Fibroblast of lung (primary cell): Measurements from ENCODE around the gene SMG6. TPM values are rescaled to one million over a fixed set of nuclear protein-coding genes. Genes with fewer than 3 reads are reported as not detected.
"Not testable (repeated sequence)": the region's sequence is repeated elsewhere in the genome, so short reads cannot be mapped to it uniquely, and the experiment has no call there.

Source experiments
- DNase-seq, 2 donors: peaks; one replicate each; pipeline versions ENCODE4 v3.0.0 to v3.0.0-alpha.2; 2010; ENCODE audit warnings: low read depth in 2 of 2
- H2AFZ ChIP-seq: 2 replicates; pipeline ENCODE4 v1.5.1; 2012; ENCODE audit warnings: low read length, control low read depth, inconsistent platforms
- H3K27ac ChIP-seq: 2 replicates; pipeline ENCODE4 v1.5.1; 2011; ENCODE audit warnings: low read length, control low read depth; ENCODE audit not compliant: insufficient read depth
- H3K27me3 ChIP-seq: 2 replicates; pipeline ENCODE4 v1.5.1; 2011; ENCODE audit warnings: mild to moderate bottlenecking, low read length; ENCODE audit not compliant: control insufficient read depth, insufficient read depth
- H3K36me3 ChIP-seq: 2 replicates; pipeline ENCODE4 v1.5.1; 2011; ENCODE audit warnings: low read length; ENCODE audit not compliant: control insufficient read depth, insufficient read depth
- H3K4me1 ChIP-seq: 2 replicates; pipeline ENCODE4 v1.5.1; 2011; ENCODE audit warnings: low read length; ENCODE audit not compliant: control insufficient read depth, insufficient read depth; ENCODE audit errors: extremely low read depth
- H3K4me2 ChIP-seq: 2 replicates; pipeline ENCODE4 v1.5.1; 2011; ENCODE audit warnings: low read length, control low read depth; ENCODE audit not compliant: insufficient read depth; ENCODE audit errors: extremely low read depth
- H3K4me3 ChIP-seq, 4 experiments: fragments of 200-600 bp in 1 of 4; sonication (generic) in 1 of 4; replicated peaks in 1 of 4; 2 replicates each; pipeline ENCODE4 v1.5.1; 2011 to 2016; ENCODE audit warnings: low read length in 4 of 4, low read depth in 3 of 4, mild to moderate bottlenecking in 3 of 4, control low read depth in 2 of 4, inconsistent platforms in 1 of 4, mixed read lengths in 1 of 4; ENCODE audit not compliant: insufficient read depth in 1 of 4; ENCODE audit errors: control extremely low read depth in 1 of 4
- H3K79me2 ChIP-seq: 2 replicates; pipeline ENCODE4 v1.5.1; 2012; ENCODE audit warnings: mild to moderate bottlenecking, low read length, inconsistent platforms; ENCODE audit not compliant: control insufficient read depth, insufficient read depth
- H3K9ac ChIP-seq: 2 replicates; pipeline ENCODE4 v1.5.1; 2011; ENCODE audit warnings: mild to moderate bottlenecking, low read length, control low read depth; ENCODE audit not compliant: insufficient read depth
- H3K9me3 ChIP-seq: 2 replicates; pipeline ENCODE4 v1.5.1; 2012; ENCODE audit warnings: low read depth, low read length; ENCODE audit not compliant: control insufficient read depth, insufficient read depth
- H4K20me1 ChIP-seq: 2 replicates; pipeline ENCODE4 v1.5.1; 2011; ENCODE audit warnings: low read length; ENCODE audit not compliant: control insufficient read depth, insufficient read depth; ENCODE audit errors: extremely low read depth
- EZH2 ChIP-seq: IDR thresholded peaks from 2 replicates; pipeline ENCODE4 v1.5.1; 2012; ENCODE audit warnings: low read length, control low read depth, mild to moderate bottlenecking; ENCODE audit errors: missing control alignments
- polyA plus RNA-seq, 2 donors: library from polyadenylated mRNA; depleted of rRNA in 1 of 2; stranded (reverse) in 1 of 2; unstranded in 1 of 2; fragments of >200 nt; gene quantifications; 2 replicates each; pipeline ENCODE4 v1.2.1, GENCODE V29; 2011 to 2012; ENCODE audit warnings: missing spikeins in 1 of 2
- total RNA-seq: library from RNA; depleted of rRNA; stranded (reverse); fragments of >200 nt; gene quantifications from 2 replicates; pipeline ENCODE4 v1.2.1, GENCODE V29; 2014
- TF ChIP-seq, protein P1 (sequence below), 2 donors: IDR thresholded peaks in 1 of 2; conservative IDR thresholded peaks in 1 of 2; 1 replicate in 1 of 2; 2 replicates in 1 of 2; pipeline ENCODE4 v1.5.1; 2011 to 2012; ENCODE audit warnings: low read length in 2 of 2, control low read depth in 1 of 2, inconsistent platforms in 1 of 2, low read depth in 1 of 2, mild to moderate bottlenecking in 1 of 2

SMG6 gene
- total and polyA plus RNA-seq, 2 donors (not counting 1 experiment from before 2014, with no cell fraction given): 14.7 to 29.9 TPM

GRCh38 chr17:2266865-2267228 is 36.7 kb downstream of the SMG6 start:
- no peaks in the 10 kb centered on the region for H3K27me3 ChIP-seq
- peaks cover 12% of the 10 kb centered on the region for H3K4me1 ChIP-seq
- H3K9me3 ChIP-seq: no peaks in the 10 kb centered on the region
- no peaks in the 10 kb centered on the region for H3K36me3 ChIP-seq
- TF ChIP-seq, protein P1, sequence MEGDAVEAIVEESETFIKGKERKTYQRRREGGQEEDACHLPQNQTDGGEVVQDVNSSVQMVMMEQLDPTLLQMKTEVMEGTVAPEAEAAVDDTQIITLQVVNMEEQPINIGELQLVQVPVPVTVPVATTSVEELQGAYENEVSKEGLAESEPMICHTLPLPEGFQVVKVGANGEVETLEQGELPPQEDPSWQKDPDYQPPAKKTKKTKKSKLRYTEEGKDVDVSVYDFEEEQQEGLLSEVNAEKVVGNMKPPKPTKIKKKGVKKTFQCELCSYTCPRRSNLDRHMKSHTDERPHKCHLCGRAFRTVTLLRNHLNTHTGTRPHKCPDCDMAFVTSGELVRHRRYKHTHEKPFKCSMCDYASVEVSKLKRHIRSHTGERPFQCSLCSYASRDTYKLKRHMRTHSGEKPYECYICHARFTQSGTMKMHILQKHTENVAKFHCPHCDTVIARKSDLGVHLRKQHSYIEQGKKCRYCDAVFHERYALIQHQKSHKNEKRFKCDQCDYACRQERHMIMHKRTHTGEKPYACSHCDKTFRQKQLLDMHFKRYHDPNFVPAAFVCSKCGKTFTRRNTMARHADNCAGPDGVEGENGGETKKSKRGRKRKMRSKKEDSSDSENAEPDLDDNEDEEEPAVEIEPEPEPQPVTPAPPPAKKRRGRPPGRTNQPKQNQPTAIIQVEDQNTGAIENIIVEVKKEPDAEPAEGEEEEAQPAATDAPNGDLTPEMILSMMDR (conservative IDR thresholded peaks at IDR 0.05 in 1 of 2, IDR thresholded peaks at IDR 0.05 in 1 of 2; ENCODE audit: low read depth in 1 of 2, low read length in 2 of 2): no peak
- H3K4me2 ChIP-seq: no peak overlapping the region
- H2AFZ ChIP-seq: no peak overlapping the region
- no peaks in the 10 kb centered on the region for H3K79me2 ChIP-seq
- H3K27ac ChIP-seq: no peak overlapping the region
- H3K4me3 ChIP-seq: no peak overlapping the region
- no peak overlapping the region for H3K9ac ChIP-seq
- DNase-seq: no peak
- no peaks in the 10 kb centered on the region for H4K20me1 ChIP-seq

DNA sequence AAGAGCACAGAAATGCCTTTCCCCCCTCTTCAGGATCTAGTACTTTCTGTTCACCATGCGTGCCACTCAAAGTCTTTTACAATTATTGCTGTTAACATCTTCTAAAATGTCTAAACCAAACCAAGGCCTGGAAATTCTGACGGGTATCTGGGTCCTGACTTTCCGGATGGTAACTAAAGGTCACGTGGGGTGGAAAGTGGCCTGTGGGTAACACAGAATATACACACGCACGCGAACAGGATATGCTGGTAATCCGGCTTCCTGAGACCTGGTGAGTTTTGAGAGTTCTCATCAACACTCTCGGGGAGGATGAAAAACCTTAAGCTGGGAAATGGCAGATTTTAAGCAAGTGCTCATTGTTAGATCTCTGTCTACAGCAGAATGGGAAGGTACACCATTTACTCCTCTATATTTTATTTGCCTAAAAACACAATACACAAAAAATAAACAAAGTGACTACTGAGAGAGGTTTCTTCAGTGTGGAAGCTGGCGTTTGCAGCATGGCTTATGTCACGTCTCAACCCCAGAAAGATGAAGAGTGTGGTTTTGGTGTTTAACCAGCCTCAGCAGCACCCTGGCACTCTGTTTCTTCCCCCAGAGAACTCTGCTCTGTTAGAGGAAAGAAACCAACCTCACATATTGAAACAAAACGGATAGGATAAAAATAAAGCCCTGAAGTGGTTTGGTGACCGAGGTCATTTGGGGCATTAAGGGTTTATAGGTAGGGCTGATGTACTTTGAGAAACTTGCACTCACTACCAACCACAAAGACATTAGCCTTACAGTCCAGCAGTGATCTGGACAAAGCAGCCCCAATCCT is 37.3 kb downstream of the SMG6 start:
- H3K79me2 ChIP-seq: no peaks in the 10 kb centered on the region
- DNase-seq: no peak
- no peaks in the 10 kb centered on the region for H3K27me3 ChIP-seq
- H3K36me3 ChIP-seq: no peaks in the 10 kb centered on the region
- no peaks in the 10 kb centered on the region for H4K20me1 ChIP-seq
- peaks cover 12% of the 10 kb centered on the region for H3K4me1 ChIP-seq
- H3K4me3 ChIP-seq: no peak overlapping the region
- no peak overlapping the region for H3K9ac ChIP-seq
- H3K4me2 ChIP-seq: no peak overlapping the region
- no peaks in the 10 kb centered on the region for H3K9me3 ChIP-seq
- H2AFZ ChIP-seq: no peak overlapping the region
- no peak overlapping the region for H3K27ac ChIP-seq
- TF ChIP-seq, protein P1 (conservative IDR thresholded peaks at IDR 0.05 in 1 of 2, IDR thresholded peaks at IDR 0.05 in 1 of 2; ENCODE audit: low read depth in 1 of 2, low read length in 2 of 2): no peak
- no peak for TF ChIP-seq EZH2

DNA sequence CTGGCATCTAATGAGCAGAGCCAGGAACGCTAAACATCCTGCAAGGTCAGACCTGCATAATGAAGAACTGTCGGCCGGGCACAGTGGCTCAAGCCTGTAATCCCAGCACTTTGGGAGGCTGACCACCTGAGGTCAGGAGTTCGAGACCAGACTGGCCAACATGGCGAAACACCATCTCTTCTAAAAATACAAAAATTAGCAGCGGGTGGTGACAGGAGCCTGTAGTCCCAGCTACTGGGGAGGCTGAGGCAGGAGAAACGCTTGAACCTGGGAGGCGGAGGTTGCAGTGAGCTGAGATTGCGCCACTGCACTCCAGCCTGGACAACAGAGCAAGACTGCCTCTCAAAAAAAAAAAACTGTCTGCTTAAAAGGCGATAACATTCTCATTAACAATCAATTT is 38.4 kb downstream of the SMG6 start:
- not testable (repeated sequence) for H4K20me1 ChIP-seq, H3K27me3 ChIP-seq, H3K4me3 ChIP-seq, H2AFZ ChIP-seq, H3K9ac ChIP-seq, H3K79me2 ChIP-seq, H3K27ac ChIP-seq, H3K36me3 ChIP-seq, H3K9me3 ChIP-seq, H3K4me2 ChIP-seq, DNase-seq
- H3K4me1 ChIP-seq: peaks cover 12% of the 10 kb centered on the region
